Lower lobe of right lung (tissue), 2 donors: Measurements from ENCODE around the gene AFF3. TPM values are rescaled to one million over a fixed set of nuclear protein-coding genes. Genes with fewer than 3 reads are reported as not detected.

Source experiments
- ATAC-seq, 2 donors: fragments of 200-7000 bp; cut with Tn5 transposase; one replicate each; pipeline ENCODE4 v1.9.1; 2020 to 2022; ENCODE audit warnings: mild to moderate bottlenecking in 2 of 2, moderate library complexity in 2 of 2
- DNase-seq: peaks from one replicate; pipeline ENCODE4 v3.0.0-alpha.2; 2020
- H3K27ac ChIP-seq: fragments of 200-600 bp; one replicate; pipeline ENCODE4 v1.8.0; 2022
- H3K27me3 ChIP-seq: fragments of 200-600 bp; one replicate; pipeline ENCODE4 v1.8.0; 2022; ENCODE audit warnings: low read depth
- H3K36me3 ChIP-seq: fragments of 200-600 bp; one replicate; pipeline ENCODE4 v1.8.0; 2022; ENCODE audit warnings: mild to moderate bottlenecking
- H3K4me1 ChIP-seq: fragments of 200-600 bp; one replicate; pipeline ENCODE4 v1.8.0; 2022
- H3K4me3 ChIP-seq: fragments of 200-600 bp; one replicate; pipeline ENCODE4 v1.8.0; 2022; ENCODE audit warnings: mild to moderate bottlenecking
- H3K9me3 ChIP-seq: fragments of 200-600 bp; one replicate; pipeline ENCODE4 v1.8.0; 2022
- intact Hi-C: fragments of 100-400 bp; cut with DNase I; formaldehyde crosslinking; loops from one replicate; pipeline ENCODE4 v1.11.0; 2022
- total RNA-seq: library from RNA; stranded (reverse); fragmentation: NEBNext Ultra II Directional; extraction: Animal tissue kit (Norgen Biotek cat#: 25700); gene quantifications from one replicate; pipeline ENCODE4 v1.2.1, GENCODE V29; 2021
- TF ChIP-seq, protein P1 (sequence below): fragments of 200-600 bp; IDR thresholded peaks from one replicate; pipeline ENCODE4 v1.8.0; 2022; ENCODE audit warnings: antibody characterized with exemption, mild to moderate bottlenecking
- donor health status: DM: no; HTN: yes; CAD: no; lungs with severe emphysema.

Gene AFF3
- total RNA-seq, 1 donor from 2014 or later = 57.3 TPM

DNA sequence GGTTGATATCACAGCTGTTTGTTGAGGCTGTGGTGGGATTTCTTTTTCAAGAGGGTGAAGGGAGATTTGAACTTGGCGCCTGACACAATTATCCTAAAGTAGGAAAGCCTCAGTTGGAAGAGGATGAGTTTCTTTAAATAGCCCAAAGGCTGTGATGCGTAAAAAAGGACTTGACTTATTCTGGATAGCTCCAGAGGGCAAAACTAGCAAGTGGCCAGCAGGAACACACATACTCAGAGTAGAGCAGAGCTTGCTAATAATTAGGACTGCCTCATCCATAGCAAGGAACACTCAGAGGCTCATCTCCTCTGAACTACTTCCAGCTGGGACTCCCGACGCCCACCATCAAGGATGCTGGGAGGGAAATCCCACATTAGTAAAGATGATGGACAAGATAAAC lies 74.0 kb downstream of the AFF3 start:
- peak in 1 of 2 donors; percentile 25 for ATAC-seq
- peaks cover 26% of the 10 kb centered on the region for H3K4me1 ChIP-seq

GRCh38 chr2:100067784-100068183 lies 74.6 kb downstream of the AFF3 start:
- Histone ChIP-seq H3K9me3 (no peaks in the 10 kb centered on the region), H3K27me3 (no peaks in the 10 kb centered on the region), H3K27ac (peak overlapping the region; percentile 51), H3K4me3 (no peak overlapping the region), H3K36me3 (no peaks in the 10 kb centered on the region), H3K4me1 (peaks cover 26% of the 10 kb centered on the region)
- DNase-seq = no peak
- ATAC-seq = peak; percentile 78 to 94
- intact Hi-C loops = no loop called here
- TF ChIP-seq, protein P1, sequence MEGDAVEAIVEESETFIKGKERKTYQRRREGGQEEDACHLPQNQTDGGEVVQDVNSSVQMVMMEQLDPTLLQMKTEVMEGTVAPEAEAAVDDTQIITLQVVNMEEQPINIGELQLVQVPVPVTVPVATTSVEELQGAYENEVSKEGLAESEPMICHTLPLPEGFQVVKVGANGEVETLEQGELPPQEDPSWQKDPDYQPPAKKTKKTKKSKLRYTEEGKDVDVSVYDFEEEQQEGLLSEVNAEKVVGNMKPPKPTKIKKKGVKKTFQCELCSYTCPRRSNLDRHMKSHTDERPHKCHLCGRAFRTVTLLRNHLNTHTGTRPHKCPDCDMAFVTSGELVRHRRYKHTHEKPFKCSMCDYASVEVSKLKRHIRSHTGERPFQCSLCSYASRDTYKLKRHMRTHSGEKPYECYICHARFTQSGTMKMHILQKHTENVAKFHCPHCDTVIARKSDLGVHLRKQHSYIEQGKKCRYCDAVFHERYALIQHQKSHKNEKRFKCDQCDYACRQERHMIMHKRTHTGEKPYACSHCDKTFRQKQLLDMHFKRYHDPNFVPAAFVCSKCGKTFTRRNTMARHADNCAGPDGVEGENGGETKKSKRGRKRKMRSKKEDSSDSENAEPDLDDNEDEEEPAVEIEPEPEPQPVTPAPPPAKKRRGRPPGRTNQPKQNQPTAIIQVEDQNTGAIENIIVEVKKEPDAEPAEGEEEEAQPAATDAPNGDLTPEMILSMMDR = no peak

More for the DNA sequence above, 74.0 kb downstream of the AFF3 start:
- TF ChIP-seq, protein P1 = no peak
- Histone ChIP-seq H3K36me3 (no peaks in the 10 kb centered on the region), H3K27me3 (no peaks in the 10 kb centered on the region), H3K4me3 (no peak overlapping the region), H3K27ac (peak overlapping the region; percentile 51), H3K9me3 (no peaks in the 10 kb centered on the region)
- DNase-seq = no peak
- intact Hi-C loops = no loop called here

DNA sequence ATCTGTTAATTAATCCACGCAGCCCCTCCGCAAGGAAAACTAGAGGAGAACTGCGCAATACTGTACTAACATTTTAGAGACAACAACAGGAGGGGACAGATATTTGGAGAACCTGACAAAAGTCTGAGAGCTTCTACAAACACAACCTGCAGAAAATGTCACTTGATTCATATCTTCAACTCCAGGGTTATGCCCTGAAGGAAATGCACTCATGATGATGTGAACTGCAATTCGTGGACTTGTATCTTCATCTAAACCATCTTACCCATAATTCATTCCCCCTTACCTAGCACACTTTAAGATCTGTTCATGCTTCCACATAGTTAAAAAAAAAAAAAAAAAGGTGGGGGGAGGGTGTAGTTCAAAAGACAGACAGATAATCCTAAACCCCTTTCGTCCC lies 75.5 kb downstream of the AFF3 start:
- Histone ChIP-seq H3K36me3 (no peaks in the 10 kb centered on the region), H3K4me1 (peaks cover 21% of the 10 kb centered on the region), H3K4me3 (no peak overlapping the region), H3K27me3 (no peaks in the 10 kb centered on the region), H3K27ac (no peak overlapping the region), H3K9me3 (no peaks in the 10 kb centered on the region)
- intact Hi-C loops = no loop called here
- no peak for ATAC-seq
- no peak for DNase-seq
- TF ChIP-seq, protein P1 = no peak

- Histone ChIP-seq H3K4me1 (peaks cover 21% of the 10 kb centered on the region), H3K27ac (no peak overlapping the region), H3K9me3 (no peaks in the 10 kb centered on the region), H3K4me3 (no peak overlapping the region), H3K27me3 (no peaks in the 10 kb centered on the region), H3K36me3 (no peaks in the 10 kb centered on the region)
- peak in 1 of 2 donors; percentile 43 for ATAC-seq
- no peak for DNase-seq
- intact Hi-C loops = no loop called here
- TF ChIP-seq, protein P1 = no peak
These were observed 76.1 kb downstream of the AFF3 start for GRCh38 chr2:100066246-100066645.

DNA sequence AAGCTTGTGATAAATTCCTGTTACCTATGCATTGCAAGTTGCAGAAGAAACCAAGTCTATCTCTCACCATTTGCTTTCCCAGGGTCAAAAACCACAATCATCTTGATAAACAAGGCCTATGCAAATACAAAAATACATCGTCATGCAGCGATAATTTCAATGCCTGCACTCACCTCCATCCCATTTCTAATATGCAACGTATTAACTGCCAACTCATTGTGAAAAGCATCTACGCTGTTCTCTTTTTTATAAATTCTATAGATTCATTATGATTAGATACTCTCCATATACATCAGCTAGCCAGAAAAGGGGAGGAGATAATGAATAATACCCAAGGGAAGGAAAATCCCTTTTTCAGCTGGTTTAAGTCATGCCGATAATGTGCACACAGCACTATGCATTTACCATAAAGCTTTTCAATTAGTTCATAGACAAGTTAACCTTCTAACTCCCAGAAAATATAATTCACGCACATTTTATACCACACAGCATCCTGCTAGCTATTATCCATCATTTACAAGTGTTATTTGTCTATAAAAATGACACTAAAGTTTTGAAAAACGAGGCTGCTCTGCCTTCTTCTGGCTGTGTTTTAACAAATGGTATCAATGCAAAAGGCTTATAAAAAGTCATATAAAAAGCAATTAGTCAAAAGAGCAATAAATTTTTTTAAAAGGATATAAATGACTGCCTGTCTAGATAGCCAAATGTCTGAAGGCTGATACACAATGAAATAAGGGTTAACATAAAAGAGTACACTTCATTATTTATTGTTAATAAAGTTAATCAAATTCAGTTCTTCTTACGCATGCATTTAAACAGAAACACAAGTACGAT lies 77.6 kb downstream of the AFF3 start:
- Histone ChIP-seq H3K27me3 (no peaks in the 10 kb centered on the region), H3K9me3 (no peaks in the 10 kb centered on the region), H3K36me3 (no peaks in the 10 kb centered on the region), H3K4me3 (no peak overlapping the region), H3K27ac (no peak overlapping the region), H3K4me1 (peaks cover 21% of the 10 kb centered on the region)
- intact Hi-C loops = no loop called here
- TF ChIP-seq, protein P1 = no peak
- ATAC-seq (no peak), DNase-seq (no peak)
